Activated T-cell treated with anti-CD3 and anti-CD28 coated beads, Interleukin-2, amount 50 U/mL, for 72 hours (primary cell): Measurements from ENCODE around the gene LY86. TPM values are rescaled to one million over a fixed set of nuclear protein-coding genes. Genes with fewer than 3 reads are reported as not detected.
A peak's percentile ranks its signal among the peaks of the same experiment; 100 is the strongest.

Experiments
- ATAC-seq, 2 donors: fragments of 150-1000 bp; cut with Tn5 transposase; replicated peaks in 1 of 2; 2 replicates each; pipeline ENCODE4 v1.10.0; 2021; ENCODE audit warnings: moderate library complexity in 2 of 2, mild to moderate bottlenecking in 1 of 2
- DNase-seq, 2 donors: peaks; one replicate each; pipeline ENCODE4 v3.0.0; 2021 to 2022; ENCODE audit warnings: mixed read lengths in 1 of 2
- H3K27ac Mint-ChIP-seq: one replicate; pipeline ENCODE4 v1.8.0; 2022; ENCODE audit warnings: mild to moderate bottlenecking, moderate library complexity, mixed read lengths
- H3K27me3 Mint-ChIP-seq: one replicate; pipeline ENCODE4 v1.8.0; 2022; ENCODE audit warnings: low read depth, mixed read lengths
- H3K36me3 Mint-ChIP-seq, 2 donors: one replicate each; pipeline ENCODE4 v1.8.0; 2022; ENCODE audit warnings: mixed read lengths in 2 of 2, mild to moderate bottlenecking in 1 of 2; ENCODE audit not compliant: insufficient read depth in 2 of 2
- H3K4me1 Mint-ChIP-seq: one replicate; pipeline ENCODE4 v1.8.0; 2022; ENCODE audit warnings: low read depth, mixed read lengths
- H3K4me3 Mint-ChIP-seq, 2 donors: one replicate each; pipeline ENCODE4 v1.8.0; 2022; ENCODE audit warnings: mild to moderate bottlenecking in 2 of 2, mixed read lengths in 2 of 2, moderate library complexity in 2 of 2
- H3K9me3 Mint-ChIP-seq, 2 donors: one replicate each; pipeline ENCODE4 v1.8.0; 2022; ENCODE audit warnings: mixed read lengths in 2 of 2
- total RNA-seq, 2 donors: library from RNA; stranded (reverse); gene quantifications; one replicate each; pipeline ENCODE4 v1.2.3, GENCODE V29; 2022

The LY86 gene
- total RNA-seq, 2 donors from 2014 or later, result 0.39 to 1.2 TPM

DNA sequence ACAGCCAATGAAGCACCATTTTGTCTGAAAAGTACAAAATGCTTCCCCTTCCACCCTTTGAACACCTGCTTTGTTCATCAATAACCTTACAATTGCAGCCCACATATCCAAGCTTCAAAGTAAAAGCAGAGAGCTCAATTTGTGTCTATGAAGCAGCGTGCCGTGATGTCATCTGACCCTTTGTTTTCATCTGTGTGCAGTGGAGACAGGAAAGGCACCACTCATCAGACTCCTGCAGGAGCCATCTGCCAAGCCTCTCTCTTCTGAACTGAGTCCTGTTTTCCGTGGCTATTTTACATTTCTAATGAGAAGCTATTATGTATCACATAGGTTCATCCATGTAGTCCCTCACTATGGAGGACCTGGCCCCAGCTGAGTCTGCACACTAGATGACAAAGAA lies 7.5 kb upstream of the LY86 start:
- DNase-seq (no peak), ATAC-seq (no peak)
- Mint-ChIP-seq H3K27ac (no peak overlapping the region), H3K27me3 (no peaks in the 10 kb centered on the region), H3K4me3 (no peak overlapping the region), H3K9me3 (peaks cover 4 to 5% of the 10 kb centered on the region in 2 donors), H3K36me3 (peaks cover 8 to 13% of the 10 kb centered on the region in 2 donors), H3K4me1 (peaks cover 40% of the 10 kb centered on the region)

GRCh38 chr6:6582131-6582530 lies 6.4 kb upstream of the LY86 start:
- ATAC-seq (no peak), DNase-seq (no peak)
- no peaks in the 10 kb centered on the region for H3K27me3 Mint-ChIP-seq
- H3K4me3 Mint-ChIP-seq, result no peak overlapping the region
- no peak overlapping the region for H3K27ac Mint-ChIP-seq
- H3K36me3 Mint-ChIP-seq, result peaks cover 8 to 13% of the 10 kb centered on the region in 2 donors
- peaks cover 46% of the 10 kb centered on the region for H3K4me1 Mint-ChIP-seq
- H3K9me3 Mint-ChIP-seq, result peaks cover 4 to 5% of the 10 kb centered on the region in 2 donors

- DNase-seq, result peak in 1 of 2 donors; percentile 30
- Mint-ChIP-seq H3K4me3 (peak overlapping the region in 1 of 2 donors; percentile 50), H3K9me3 (peaks cover 4 to 5% of the 10 kb centered on the region in 2 donors), H3K27ac (no peak overlapping the region), H3K27me3 (no peaks in the 10 kb centered on the region), H3K36me3 (peaks cover 8 to 13% of the 10 kb centered on the region in 2 donors), H3K4me1 (peaks cover 63% of the 10 kb centered on the region)
- no peak for ATAC-seq
Measured at GRCh38 chr6:6583836-6584235, 4.7 kb upstream of the LY86 start.

- peaks cover 67% of the 10 kb centered on the region for H3K4me1 Mint-ChIP-seq
- DNase-seq (no peak), ATAC-seq (peak; percentile 30 to 54)
- no peaks in the 10 kb centered on the region for H3K27me3 Mint-ChIP-seq
- H3K27ac Mint-ChIP-seq, result no peak overlapping the region
- peak overlapping the region in 1 of 2 donors; percentile 45 for H3K4me3 Mint-ChIP-seq
- peaks cover 7 to 12% of the 10 kb centered on the region in 2 donors for H3K36me3 Mint-ChIP-seq
- H3K9me3 Mint-ChIP-seq, result peaks cover 4 to 5% of the 10 kb centered on the region in 2 donors
Measured at GRCh38 chr6:6584310-6585002, 4.1 kb upstream of the LY86 start.

- H3K36me3 Mint-ChIP-seq, result peaks cover 3 to 8% of the 10 kb centered on the region in 2 donors
- no peak for DNase-seq
- no peak overlapping the region for H3K27ac Mint-ChIP-seq
- no peak for ATAC-seq
- no peaks in the 10 kb centered on the region for H3K27me3 Mint-ChIP-seq
- peaks cover 2 to 3% of the 10 kb centered on the region in 2 donors for H3K9me3 Mint-ChIP-seq
- H3K4me3 Mint-ChIP-seq, result no peak overlapping the region
- H3K4me1 Mint-ChIP-seq, result peaks cover 66% of the 10 kb centered on the region
Measured at GRCh38 chr6:6585003-6585311, 3.6 kb upstream of the LY86 start.

DNA sequence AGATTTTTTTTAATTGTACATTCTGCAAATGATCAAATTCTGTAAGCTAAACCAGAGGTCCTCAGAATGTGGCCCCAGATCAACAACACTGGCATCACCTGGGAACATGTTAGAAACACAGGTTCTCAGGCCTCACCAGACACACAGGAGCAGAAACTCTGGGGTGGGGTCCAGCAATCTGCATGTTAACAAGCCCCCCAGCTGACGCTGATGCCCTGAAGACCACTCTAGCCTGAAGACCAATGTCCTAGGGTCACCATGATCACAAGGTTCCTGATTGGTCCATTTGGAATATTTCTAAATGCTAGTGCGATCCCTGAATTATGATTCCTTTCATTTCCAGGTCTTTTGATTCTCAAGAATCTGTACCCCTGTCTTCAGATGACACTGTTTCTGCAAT lies 2.4 kb upstream of the LY86 start:
- no peak for ATAC-seq
- Mint-ChIP-seq H3K9me3 (peaks cover 0 to 3% of the 10 kb centered on the region in 2 donors), H3K4me1 (peaks cover 64% of the 10 kb centered on the region), H3K4me3 (no peak overlapping the region), H3K36me3 (peaks cover 1 to 8% of the 10 kb centered on the region in 2 donors), H3K27ac (no peak overlapping the region), H3K27me3 (no peaks in the 10 kb centered on the region)
- DNase-seq, result no peak

- H3K4me3 Mint-ChIP-seq, result peak overlapping the region; percentile 38 to 57
- peaks cover 0 to 6% of the 10 kb centered on the region in 2 donors for H3K9me3 Mint-ChIP-seq
- peak in 1 of 2 donors; percentile 22 for ATAC-seq
- no peaks in the 10 kb centered on the region for H3K27me3 Mint-ChIP-seq
- no peak for DNase-seq
- no peak overlapping the region for H3K27ac Mint-ChIP-seq
- peaks cover 69% of the 10 kb centered on the region for H3K4me1 Mint-ChIP-seq
- peaks cover 1 to 5% of the 10 kb centered on the region in 2 donors for H3K36me3 Mint-ChIP-seq
Measured at GRCh38 chr6:6586671-6587526, 1.6 kb upstream of the LY86 start.

- Mint-ChIP-seq H3K4me1 (peaks cover 77% of the 10 kb centered on the region), H3K27ac (no peak overlapping the region), H3K4me3 (peak overlapping the region; percentile 51 to 74), H3K9me3 (peaks cover 0 to 6% of the 10 kb centered on the region in 2 donors), H3K36me3 (peaks cover 1 to 4% of the 10 kb centered on the region in 2 donors), H3K27me3 (no peaks in the 10 kb centered on the region)
- ATAC-seq (no peak), DNase-seq (no peak)
Measured at GRCh38 chr6:6587696-6588063, 840 bp upstream of the LY86 start.

DNA sequence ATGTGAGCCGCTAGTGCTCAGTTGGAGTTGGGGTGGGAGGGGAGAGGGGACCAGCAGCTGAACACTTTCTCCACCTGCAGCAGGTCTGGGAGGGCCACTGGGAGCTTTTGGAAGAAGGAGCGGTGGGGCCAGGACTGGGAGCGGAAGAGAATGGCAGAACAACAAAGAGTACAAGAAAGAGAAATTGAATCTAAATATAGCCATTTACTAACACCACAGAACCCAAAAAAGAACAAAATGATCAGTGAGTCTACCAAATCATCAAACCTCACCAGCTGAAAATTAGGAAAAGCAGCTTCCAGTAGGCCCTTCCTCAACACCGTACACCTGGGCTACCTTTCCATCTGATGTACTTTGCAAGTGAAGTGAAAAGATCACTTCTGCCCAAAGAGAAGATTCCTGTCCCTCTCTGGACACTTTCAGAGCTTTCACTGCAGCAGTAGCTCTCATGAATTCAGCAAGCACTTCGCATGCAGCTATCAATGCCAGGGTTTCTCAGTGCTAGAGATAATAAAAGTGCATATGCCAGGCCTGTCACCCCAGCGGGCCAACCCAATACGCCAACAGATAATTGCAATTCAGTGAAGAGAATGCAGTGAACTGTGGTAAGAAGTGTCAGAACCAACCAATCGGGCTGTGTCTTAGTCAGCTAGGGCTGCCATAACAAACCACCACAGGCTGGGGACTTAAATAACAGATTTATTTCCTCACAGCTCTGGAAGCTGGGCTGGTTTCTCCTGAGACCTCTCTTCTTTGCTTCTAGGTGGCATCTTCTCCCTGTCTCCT lies 597 bp downstream of the LY86 start:
- Mint-ChIP-seq H3K27ac (no peak overlapping the region), H3K27me3 (no peaks in the 10 kb centered on the region), H3K4me1 (peaks cover 83% of the 10 kb centered on the region), H3K9me3 (peaks cover 0 to 3% of the 10 kb centered on the region in 2 donors), H3K4me3 (peak overlapping the region; percentile 36 to 74), H3K36me3 (peaks cover 0 to 2% of the 10 kb centered on the region in 2 donors)
- ATAC-seq (peak in 1 of 2 donors; percentile 64), DNase-seq (no peak)

DNA sequence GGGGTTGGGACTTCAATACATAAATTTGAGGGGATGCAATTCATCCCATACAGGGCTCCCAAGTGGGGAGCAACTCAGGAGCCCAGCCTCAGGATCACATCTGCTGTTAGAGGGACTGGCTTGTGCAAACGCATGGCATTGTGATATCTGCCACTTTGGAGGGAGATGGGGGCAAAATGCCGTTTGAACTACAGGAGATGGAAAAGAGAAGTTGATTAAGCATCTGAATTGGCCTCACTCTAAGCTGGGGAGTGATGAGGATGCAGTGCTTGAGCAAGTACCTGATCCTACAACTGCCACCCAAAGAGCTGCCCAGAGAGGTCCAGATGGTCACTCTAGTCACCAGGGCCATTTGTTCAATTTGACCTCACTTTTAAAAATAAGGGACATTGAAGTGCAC lies 2.0 kb downstream of the LY86 start:
- Mint-ChIP-seq H3K27me3 (no peaks in the 10 kb centered on the region), H3K36me3 (peaks cover 0 to 2% of the 10 kb centered on the region in 2 donors), H3K4me3 (no peak overlapping the region), H3K4me1 (peaks cover 81% of the 10 kb centered on the region), H3K9me3 (peaks cover 0 to 3% of the 10 kb centered on the region in 2 donors), H3K27ac (no peak overlapping the region)
- DNase-seq, result no peak
- ATAC-seq, result no peak

DNA sequence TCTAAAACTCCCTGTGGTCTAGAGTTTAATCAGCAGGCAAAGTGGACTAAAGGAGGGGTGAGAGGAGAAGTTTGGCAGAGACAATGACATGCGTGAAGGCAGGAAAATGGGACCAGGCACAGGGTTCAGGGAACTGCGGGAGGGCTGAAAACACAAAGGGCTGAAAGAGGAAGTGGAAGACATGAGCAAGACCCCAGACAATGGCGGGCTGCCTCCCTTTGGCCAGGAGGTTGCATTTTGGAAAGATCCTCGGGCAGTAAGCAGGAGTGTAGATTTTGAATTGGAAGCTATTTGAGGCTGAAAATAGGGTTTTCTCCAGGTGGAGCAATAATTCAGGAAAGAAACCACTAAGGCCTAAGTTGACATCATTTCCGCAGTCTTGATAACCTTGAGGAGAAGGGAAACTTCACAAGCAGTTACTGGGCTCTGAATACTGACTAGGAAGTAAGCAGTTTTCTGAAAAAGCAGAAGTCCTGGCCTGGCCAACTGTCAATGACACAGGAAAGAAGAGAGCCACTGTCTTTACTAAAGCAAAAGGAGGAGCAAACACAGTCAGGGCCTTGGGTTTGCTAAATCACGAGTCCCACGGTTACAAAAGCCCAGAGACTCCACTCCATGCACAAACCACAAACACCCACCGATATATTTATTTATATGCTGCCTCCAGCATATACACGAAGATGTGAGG lies 3.4 kb downstream of the LY86 start:
- Mint-ChIP-seq H3K4me3 (peak overlapping the region in 1 of 2 donors; percentile 11), H3K36me3 (peaks cover 0 to 2% of the 10 kb centered on the region in 2 donors), H3K9me3 (peaks cover 0 to 3% of the 10 kb centered on the region in 2 donors), H3K27me3 (no peaks in the 10 kb centered on the region), H3K27ac (no peak overlapping the region), H3K4me1 (peaks cover 87% of the 10 kb centered on the region)
- DNase-seq (no peak), ATAC-seq (no peak)

DNA sequence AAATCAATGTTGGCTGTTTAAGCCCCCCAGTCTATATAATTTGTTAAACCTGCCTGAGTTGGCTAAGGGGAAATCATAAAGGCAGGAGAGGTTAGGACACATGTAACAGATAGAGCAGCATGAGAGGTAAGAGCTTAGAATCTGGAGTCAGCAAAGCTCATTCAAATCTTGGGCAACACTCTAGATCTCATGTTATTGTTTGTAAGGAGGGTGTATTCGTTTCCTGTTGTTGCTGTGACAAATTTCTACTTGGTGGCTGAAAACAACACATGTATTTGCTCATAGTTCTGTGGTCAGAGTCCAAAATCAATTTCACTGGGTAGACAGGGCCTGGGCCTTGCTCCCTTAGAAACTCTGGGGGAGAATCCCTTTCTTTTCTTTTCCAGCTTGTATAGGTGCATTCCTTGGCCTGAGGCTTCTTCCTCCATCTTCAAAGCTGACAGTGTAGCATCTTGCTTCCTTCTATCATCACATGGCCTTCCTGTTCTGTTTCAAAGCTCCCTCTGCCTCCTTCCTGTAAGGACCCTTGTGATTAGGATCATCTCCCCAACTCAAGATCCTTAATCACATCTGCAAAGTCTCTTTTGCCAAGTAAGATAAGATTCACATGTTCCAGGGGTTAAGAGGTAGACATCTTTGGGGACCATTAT lies 4.4 kb downstream of the LY86 start:
- Mint-ChIP-seq H3K4me1 (peaks cover 77% of the 10 kb centered on the region), H3K27me3 (no peaks in the 10 kb centered on the region), H3K4me3 (no peak overlapping the region), H3K9me3 (peaks cover 0 to 3% of the 10 kb centered on the region in 2 donors), H3K27ac (no peak overlapping the region), H3K36me3 (peaks cover 0 to 2% of the 10 kb centered on the region in 2 donors)
- no peak for DNase-seq
- ATAC-seq, result peak in 1 of 2 donors; percentile 21
